Measurements from ENCODE around the gene HDAC11. TPM values are rescaled to one million over a fixed set of nuclear protein-coding genes. Genes with fewer than 3 reads are reported as not detected.

HDAC11 gene
- total and polyA plus RNA-seq, 4 donors, result 12.3 to 17.3 (median 15.0) TPM

- Histone ChIP-seq H3K4me3 (no peak overlapping the region), H3K4me1 (ENCODE audit: control insufficient read depth in 5 of 5, insufficient read depth in 5 of 5, low read length in 5 of 5) (peaks cover 0 to 3% (median 0%) of the 10 kb centered on the region in 5 donors), H3K27ac (ENCODE audit: low read depth in 1 of 2, low read length in 1 of 2) (no peak overlapping the region), H3K36me3 (ENCODE audit: control insufficient read depth in 4 of 4, insufficient read depth in 4 of 4, low read length in 4 of 4) (peaks cover 0 to 18% (median 4%) of the 10 kb centered on the region in 4 donors), H3K9ac (ENCODE audit: insufficient read depth in 1 of 2, low read length in 2 of 2) (no peak overlapping the region), H3K9me3 (ENCODE audit: control insufficient read depth in 4 of 4, insufficient read depth in 3 of 4, low read length in 3 of 4) (no peaks in the 10 kb centered on the region), H3K27me3 (ENCODE audit: control insufficient read depth in 3 of 3, insufficient read depth in 3 of 3, low read length in 2 of 3) (no peaks in the 10 kb centered on the region)
- ATAC-seq (ENCODE audit: insufficient read depth, low FRiP score) (no peak), DNase-seq (no peak)
- 97 to 99% methylated on average over 8 of the region's 8 CpGs for WGBS, 2 donors
- TF ChIP-seq, protein P1, sequence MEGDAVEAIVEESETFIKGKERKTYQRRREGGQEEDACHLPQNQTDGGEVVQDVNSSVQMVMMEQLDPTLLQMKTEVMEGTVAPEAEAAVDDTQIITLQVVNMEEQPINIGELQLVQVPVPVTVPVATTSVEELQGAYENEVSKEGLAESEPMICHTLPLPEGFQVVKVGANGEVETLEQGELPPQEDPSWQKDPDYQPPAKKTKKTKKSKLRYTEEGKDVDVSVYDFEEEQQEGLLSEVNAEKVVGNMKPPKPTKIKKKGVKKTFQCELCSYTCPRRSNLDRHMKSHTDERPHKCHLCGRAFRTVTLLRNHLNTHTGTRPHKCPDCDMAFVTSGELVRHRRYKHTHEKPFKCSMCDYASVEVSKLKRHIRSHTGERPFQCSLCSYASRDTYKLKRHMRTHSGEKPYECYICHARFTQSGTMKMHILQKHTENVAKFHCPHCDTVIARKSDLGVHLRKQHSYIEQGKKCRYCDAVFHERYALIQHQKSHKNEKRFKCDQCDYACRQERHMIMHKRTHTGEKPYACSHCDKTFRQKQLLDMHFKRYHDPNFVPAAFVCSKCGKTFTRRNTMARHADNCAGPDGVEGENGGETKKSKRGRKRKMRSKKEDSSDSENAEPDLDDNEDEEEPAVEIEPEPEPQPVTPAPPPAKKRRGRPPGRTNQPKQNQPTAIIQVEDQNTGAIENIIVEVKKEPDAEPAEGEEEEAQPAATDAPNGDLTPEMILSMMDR (IDR thresholded peaks at IDR 0.05; ENCODE audit: control extremely low read depth, extremely low read depth), result no peak
Measured at GRCh38 chr3:13502791-13503060, 22.6 kb downstream of the HDAC11 start.

DNA sequence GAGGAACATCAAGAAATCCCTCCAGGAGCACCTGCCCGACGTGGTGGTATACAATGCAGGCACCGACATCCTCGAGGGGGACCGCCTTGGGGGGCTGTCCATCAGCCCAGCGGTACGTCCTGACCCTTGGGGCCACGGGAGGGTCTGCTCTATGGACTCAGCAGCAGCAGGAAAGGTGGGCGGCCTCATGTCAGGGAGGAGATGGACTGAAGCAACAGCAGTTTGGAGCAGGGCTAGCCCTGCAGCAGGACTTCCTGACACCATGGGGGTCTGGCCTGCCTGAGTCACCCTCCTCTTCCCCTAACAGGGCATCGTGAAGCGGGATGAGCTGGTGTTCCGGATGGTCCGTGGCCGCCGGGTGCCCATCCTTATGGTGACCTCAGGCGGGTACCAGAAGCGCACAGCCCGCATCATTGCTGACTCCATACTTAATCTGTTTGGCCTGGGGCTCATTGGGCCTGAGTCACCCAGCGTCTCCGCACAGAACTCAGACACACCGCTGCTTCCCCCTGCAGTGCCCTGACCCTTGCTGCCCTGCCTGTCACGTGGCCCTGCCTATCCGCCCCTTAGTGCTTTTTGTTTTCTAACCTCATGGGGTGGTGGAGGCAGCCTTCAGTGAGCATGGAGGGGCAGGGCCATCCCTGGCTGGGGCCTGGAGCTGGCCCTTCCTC, 24.2 kb downstream of the HDAC11 start:
- peaks cover 0 to 15% (median 4%) of the 10 kb centered on the region in 4 donors for H3K36me3 ChIP-seq (ENCODE audit: control insufficient read depth in 4 of 4, insufficient read depth in 4 of 4, low read length in 4 of 4)
- WGBS, 2 donors, result 94 to 96% methylated on average over 23 of the region's 23 CpGs
- no peaks in the 10 kb centered on the region for H3K27me3 ChIP-seq (ENCODE audit: control insufficient read depth in 3 of 3, insufficient read depth in 3 of 3, low read length in 2 of 3)
- H3K27ac ChIP-seq (ENCODE audit: low read depth in 1 of 2, low read length in 1 of 2), result no peak overlapping the region
- DNase-seq (no peak), ATAC-seq (ENCODE audit: insufficient read depth, low FRiP score) (no peak)
- TF ChIP-seq, protein P1 (IDR thresholded peaks at IDR 0.05; ENCODE audit: control extremely low read depth, extremely low read depth), result no peak
- H3K4me3 ChIP-seq, result no peak overlapping the region
- H3K4me1 ChIP-seq (ENCODE audit: control insufficient read depth in 5 of 5, insufficient read depth in 5 of 5, low read length in 5 of 5), result peaks cover 0 to 7% (median 0%) of the 10 kb centered on the region in 5 donors
- H3K9ac ChIP-seq (ENCODE audit: insufficient read depth in 1 of 2, low read length in 2 of 2), result no peak overlapping the region
- no peaks in the 10 kb centered on the region for H3K9me3 ChIP-seq (ENCODE audit: control insufficient read depth in 4 of 4, insufficient read depth in 3 of 4, low read length in 3 of 4)

- no peaks in the 10 kb centered on the region for H3K9me3 ChIP-seq (ENCODE audit: control insufficient read depth in 4 of 4, insufficient read depth in 3 of 4, low read length in 3 of 4)
- H3K27ac ChIP-seq (ENCODE audit: low read depth in 1 of 2, low read length in 1 of 2), result no peak overlapping the region
- peaks cover 0 to 7% (median 0%) of the 10 kb centered on the region in 5 donors for H3K4me1 ChIP-seq (ENCODE audit: control insufficient read depth in 5 of 5, insufficient read depth in 5 of 5, low read length in 5 of 5)
- H3K36me3 ChIP-seq (ENCODE audit: control insufficient read depth in 4 of 4, insufficient read depth in 4 of 4, low read length in 4 of 4), result peaks cover 0 to 12% (median 3%) of the 10 kb centered on the region in 4 donors
- no peak for ATAC-seq (ENCODE audit: insufficient read depth, low FRiP score)
- H3K9ac ChIP-seq (ENCODE audit: insufficient read depth in 1 of 2, low read length in 2 of 2), result no peak overlapping the region
- 91 to 94% methylated on average over 16 of the region's 16 CpGs for WGBS, 2 donors
- TF ChIP-seq, protein P1 (IDR thresholded peaks at IDR 0.05; ENCODE audit: control extremely low read depth, extremely low read depth), result no peak
- no peak for DNase-seq
- H3K27me3 ChIP-seq (ENCODE audit: control insufficient read depth in 3 of 3, insufficient read depth in 3 of 3, low read length in 2 of 3), result no peaks in the 10 kb centered on the region
- H3K4me3 ChIP-seq, result no peak overlapping the region
Measured at GRCh38 chr3:13505147-13506130, 25.3 kb downstream of the HDAC11 start.

Measured in lung (tissue), 12 donors.